ENCODE data around the gene RBM15B.

GRCh38 chr3:51392355-51393133 lies 1.5 kb downstream of the RBM15B start:
- no peak for TF ChIP-seq POLR2AphosphoS5 (IDR thresholded peaks at IDR 0.05; ENCODE audit: low read depth, low read length)
- no peak for TF ChIP-seq POLR2A (IDR thresholded peaks at IDR 0.05; ENCODE audit: low read depth, low read length)
- TF ChIP-seq PAX5 (IDR thresholded peaks at IDR 0.05; ENCODE audit: insufficient read depth, low read length, severe bottlenecking) = no peak
- TF ChIP-seq SPI1 (IDR thresholded peaks at IDR 0.05; ENCODE audit: low read depth, low read length) = no peak
- no peak for TF ChIP-seq TAF1 (IDR thresholded peaks at IDR 0.05; ENCODE audit: low read depth, low read length)
- no peak for TF ChIP-seq POU2F2 (IDR thresholded peaks at IDR 0.05; ENCODE audit: low read depth, low read length)
